AG10803 (cell line): Measurements from ENCODE around the gene MEIS1.

Experiments
- DNase-seq: peaks from one replicate; pipeline ENCODE4 v3.0.0; 2010; ENCODE audit warnings: low read depth
- H3K4me3 ChIP-seq: 2 replicates; pipeline ENCODE4 v1.5.1; 2011; ENCODE audit warnings: mild to moderate bottlenecking, low read length, control low read depth
- TF ChIP-seq, protein P1 (sequence below): conservative IDR thresholded peaks from 2 replicates; pipeline ENCODE4 v1.5.1; 2011; ENCODE audit warnings: mild to moderate bottlenecking, low read length, control low read depth, inconsistent platforms

The MEIS1 gene

GRCh38 chr2:66523990-66524389 is 89.1 kb downstream of the MEIS1 start:
- no peak for DNase-seq
- H3K4me3 ChIP-seq = no peak overlapping the region
- TF ChIP-seq, protein P1, sequence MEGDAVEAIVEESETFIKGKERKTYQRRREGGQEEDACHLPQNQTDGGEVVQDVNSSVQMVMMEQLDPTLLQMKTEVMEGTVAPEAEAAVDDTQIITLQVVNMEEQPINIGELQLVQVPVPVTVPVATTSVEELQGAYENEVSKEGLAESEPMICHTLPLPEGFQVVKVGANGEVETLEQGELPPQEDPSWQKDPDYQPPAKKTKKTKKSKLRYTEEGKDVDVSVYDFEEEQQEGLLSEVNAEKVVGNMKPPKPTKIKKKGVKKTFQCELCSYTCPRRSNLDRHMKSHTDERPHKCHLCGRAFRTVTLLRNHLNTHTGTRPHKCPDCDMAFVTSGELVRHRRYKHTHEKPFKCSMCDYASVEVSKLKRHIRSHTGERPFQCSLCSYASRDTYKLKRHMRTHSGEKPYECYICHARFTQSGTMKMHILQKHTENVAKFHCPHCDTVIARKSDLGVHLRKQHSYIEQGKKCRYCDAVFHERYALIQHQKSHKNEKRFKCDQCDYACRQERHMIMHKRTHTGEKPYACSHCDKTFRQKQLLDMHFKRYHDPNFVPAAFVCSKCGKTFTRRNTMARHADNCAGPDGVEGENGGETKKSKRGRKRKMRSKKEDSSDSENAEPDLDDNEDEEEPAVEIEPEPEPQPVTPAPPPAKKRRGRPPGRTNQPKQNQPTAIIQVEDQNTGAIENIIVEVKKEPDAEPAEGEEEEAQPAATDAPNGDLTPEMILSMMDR = no peak

GRCh38 chr2:66525606-66526005 is 90.7 kb downstream of the MEIS1 start:
- TF ChIP-seq, protein P1 = no peak
- no peak overlapping the region for H3K4me3 ChIP-seq
- no peak for DNase-seq

- DNase-seq = no peak
- H3K4me3 ChIP-seq = no peak overlapping the region
- TF ChIP-seq, protein P1 = no peak
Observed at GRCh38 chr2:66526180-66526579, 91.3 kb downstream of the MEIS1 start.

DNA sequence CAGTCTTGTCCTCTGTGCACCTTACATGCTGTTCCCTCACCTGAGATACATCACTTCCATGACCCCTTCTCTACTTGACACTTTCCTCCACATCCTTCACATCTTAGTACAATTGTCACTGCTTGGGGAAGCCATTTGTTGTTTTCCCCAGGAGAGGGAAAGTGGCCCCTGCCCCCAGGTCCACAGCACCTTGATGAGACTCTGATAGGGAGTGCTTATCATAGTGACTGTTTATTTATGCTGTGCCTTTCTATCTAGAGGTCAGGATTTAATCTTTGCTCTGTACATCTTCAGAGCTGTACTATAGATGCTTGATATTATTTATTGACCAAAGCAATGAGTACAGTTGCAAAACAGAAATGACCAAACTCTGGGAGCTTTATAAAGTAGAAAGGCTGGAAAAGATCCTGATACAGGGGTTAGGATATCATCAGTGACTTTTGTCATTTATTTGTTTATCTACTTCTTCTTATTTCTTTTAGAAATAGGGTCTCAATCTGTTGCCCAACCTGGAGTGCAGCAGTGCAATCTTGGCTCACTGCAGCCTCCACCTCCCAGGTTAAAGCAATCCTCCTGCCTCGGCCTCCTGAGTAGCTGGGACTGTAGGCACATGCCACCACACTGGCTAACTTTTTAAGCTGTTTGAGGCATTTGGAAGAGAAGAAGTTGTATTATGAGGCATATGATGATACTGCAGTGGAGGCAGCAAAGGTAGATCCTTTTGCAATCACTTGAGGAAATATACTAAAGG is 94.2 kb downstream of the MEIS1 start:
- DNase-seq = no peak
- no peak overlapping the region for H3K4me3 ChIP-seq
- TF ChIP-seq, protein P1 = no peak

DNA sequence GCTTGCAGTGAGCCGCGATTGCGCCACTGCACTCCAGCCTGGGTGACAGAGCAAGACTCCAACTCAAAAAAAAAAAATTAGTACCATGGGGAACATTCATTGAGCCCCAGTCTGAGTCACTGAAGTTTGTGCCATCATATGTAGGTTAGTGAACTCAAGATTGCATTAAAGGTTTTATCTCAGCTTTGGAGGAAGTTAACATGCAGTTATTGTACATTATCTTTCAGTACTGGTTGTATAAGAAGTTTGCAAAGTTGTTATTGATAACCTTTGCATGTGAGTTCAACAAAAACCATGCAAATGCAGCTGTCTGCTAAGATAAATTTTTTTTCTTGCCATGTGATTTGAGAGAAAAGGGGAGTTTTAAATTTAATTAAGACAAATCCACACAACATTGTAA is 95.7 kb downstream of the MEIS1 start:
- no peak for DNase-seq
- no peak overlapping the region for H3K4me3 ChIP-seq
- TF ChIP-seq, protein P1 = no peak

DNA sequence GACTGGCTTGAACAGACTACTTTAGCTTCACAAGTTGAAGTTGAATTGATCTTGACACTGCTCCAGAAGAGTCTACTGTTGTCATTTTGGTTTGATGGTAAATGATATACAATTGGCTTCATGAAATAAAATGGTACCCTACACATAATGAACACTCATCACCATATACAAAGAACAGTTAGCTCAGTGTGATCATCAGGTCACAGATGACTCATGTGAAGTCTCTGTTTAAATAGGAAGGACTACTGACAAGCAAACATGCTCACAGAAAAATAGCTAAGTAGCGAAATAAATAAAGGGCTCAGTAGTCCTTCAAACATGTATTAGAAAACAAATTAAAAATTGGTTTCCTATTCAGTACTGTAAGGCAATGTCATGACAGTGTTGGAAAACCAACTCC is 96.2 kb downstream of the MEIS1 start:
- H3K4me3 ChIP-seq = no peak overlapping the region
- no peak for DNase-seq
- TF ChIP-seq, protein P1 = no peak

DNA sequence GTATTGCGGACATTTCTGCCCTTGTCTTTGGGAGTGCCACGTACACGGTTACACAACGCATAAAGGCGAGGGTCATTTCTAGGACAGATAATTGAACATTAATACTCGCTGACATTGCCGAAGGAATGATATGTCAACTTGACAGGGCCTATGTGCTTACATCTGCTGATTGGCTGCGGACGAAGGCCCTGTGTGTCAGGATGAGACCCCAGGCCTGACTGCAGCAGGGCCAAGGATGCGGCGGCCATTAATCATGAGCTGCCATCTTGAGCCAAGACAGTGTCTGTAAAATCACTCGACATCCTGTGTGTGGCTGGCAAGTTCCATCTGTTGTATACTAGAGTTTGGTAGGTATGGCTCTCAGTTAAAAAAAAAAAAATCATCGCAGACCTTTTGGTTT is 96.6 kb downstream of the MEIS1 start:
- TF ChIP-seq, protein P1 = no peak
- DNase-seq = no peak
- H3K4me3 ChIP-seq = no peak overlapping the region
